ENCODE results near the gene NOP56. TPM values are rescaled to one million over a fixed set of nuclear protein-coding genes. Genes with fewer than 3 reads are reported as not detected.

Gene NOP56
- total RNA-seq, 2 donors from 2014 or later = 386 to 432 TPM

DNA sequence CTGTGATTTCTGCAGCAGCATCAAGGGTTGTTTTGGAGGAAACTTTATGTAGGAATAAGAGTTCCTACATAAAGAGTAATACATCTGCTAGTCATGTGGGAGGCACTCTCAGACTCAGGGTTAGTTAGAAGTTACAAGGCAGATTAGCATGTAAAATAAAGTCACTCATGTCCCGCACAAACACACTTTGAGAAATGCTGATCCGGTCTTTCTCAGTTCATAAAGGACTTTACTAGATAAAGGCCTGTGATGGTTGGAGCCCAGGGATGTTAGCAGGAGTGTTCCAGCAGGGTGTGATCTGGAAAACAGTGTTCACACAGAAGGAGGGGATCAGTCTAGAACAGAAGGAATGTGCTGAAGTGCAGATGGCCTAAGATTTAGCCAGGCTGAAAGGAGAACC lies 33.1 kb upstream of the NOP56 start:
- Mint-ChIP-seq H3K27me3 (ENCODE audit: insufficient read depth) (peaks cover 48% of the 10 kb centered on the region), H3K4me1 (no peaks in the 10 kb centered on the region), H3K4me3 (no peak overlapping the region), H3K27ac (no peak overlapping the region), H3K9me3 (peaks cover 3% of the 10 kb centered on the region), H3K36me3 (ENCODE audit: low read depth) (no peaks in the 10 kb centered on the region)
- Histone ChIP-seq H3K9ac (ENCODE audit: extremely low read depth, low read length, poor library complexity, severe bottlenecking) (no peak overlapping the region), H3K9me3 (ENCODE audit: control insufficient read depth, low read length) (peaks cover 9% of the 10 kb centered on the region), H3K27ac (ENCODE audit: low read depth, low read length) (no peak overlapping the region), H3K36me3 (ENCODE audit: control insufficient read depth, insufficient read depth, low read length) (no peaks in the 10 kb centered on the region), H3K4me1 (ENCODE audit: control insufficient read depth, insufficient read depth, low read length) (no peaks in the 10 kb centered on the region), H3K27me3 (ENCODE audit: control insufficient read depth, insufficient read depth, low read length, poor library complexity, severe bottlenecking) (no peaks in the 10 kb centered on the region), H3K4me3 (ENCODE audit: low read length) (no peak overlapping the region)
- TF ChIP-seq, protein P1, sequence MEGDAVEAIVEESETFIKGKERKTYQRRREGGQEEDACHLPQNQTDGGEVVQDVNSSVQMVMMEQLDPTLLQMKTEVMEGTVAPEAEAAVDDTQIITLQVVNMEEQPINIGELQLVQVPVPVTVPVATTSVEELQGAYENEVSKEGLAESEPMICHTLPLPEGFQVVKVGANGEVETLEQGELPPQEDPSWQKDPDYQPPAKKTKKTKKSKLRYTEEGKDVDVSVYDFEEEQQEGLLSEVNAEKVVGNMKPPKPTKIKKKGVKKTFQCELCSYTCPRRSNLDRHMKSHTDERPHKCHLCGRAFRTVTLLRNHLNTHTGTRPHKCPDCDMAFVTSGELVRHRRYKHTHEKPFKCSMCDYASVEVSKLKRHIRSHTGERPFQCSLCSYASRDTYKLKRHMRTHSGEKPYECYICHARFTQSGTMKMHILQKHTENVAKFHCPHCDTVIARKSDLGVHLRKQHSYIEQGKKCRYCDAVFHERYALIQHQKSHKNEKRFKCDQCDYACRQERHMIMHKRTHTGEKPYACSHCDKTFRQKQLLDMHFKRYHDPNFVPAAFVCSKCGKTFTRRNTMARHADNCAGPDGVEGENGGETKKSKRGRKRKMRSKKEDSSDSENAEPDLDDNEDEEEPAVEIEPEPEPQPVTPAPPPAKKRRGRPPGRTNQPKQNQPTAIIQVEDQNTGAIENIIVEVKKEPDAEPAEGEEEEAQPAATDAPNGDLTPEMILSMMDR (conservative IDR thresholded peaks at IDR 0.05) = no peak
- WGBS, 2 experiments (ENCODE audit: insufficient coverage in 1 of 2, insufficient read length in 1 of 2) = 78 to 79% methylated on average over 2 of the region's 2 CpGs
- no peak for DNase-seq

DNA sequence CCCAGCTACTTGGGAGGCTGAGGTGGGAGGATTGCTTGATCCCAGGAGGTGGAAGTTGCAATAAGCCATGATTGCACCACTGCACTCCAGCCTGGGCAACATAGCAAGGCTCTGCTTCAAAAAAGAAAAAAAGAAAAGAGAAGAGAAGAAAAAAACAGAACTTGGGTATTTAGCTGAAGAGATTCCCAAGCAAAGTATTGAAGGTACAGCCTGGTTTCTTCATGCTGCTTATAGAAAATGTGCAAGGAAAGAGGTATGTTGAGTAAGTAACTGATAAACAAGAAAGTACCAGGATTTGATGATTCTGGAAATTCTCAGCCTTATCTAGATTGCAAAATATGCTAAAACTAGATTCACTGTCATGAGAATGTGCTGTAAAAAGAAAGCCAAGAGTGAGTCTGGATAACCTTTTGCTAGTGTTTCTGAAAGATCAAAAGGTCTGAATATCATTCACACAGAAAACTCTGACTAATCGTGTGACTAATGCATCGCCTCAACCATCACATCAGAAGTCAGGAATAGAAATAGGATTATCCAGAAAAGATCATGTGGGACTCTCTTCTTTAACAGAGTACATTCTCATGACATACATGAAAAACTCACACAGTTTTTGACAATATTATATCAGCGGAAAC lies 32.4 kb upstream of the NOP56 start:
- DNase-seq = no peak
- Histone ChIP-seq H3K4me3 (ENCODE audit: low read length) (no peak overlapping the region), H3K9me3 (ENCODE audit: control insufficient read depth, low read length) (peaks cover 9% of the 10 kb centered on the region), H3K9ac (ENCODE audit: extremely low read depth, low read length, poor library complexity, severe bottlenecking) (no peak overlapping the region), H3K27me3 (ENCODE audit: control insufficient read depth, insufficient read depth, low read length, poor library complexity, severe bottlenecking) (no peaks in the 10 kb centered on the region), H3K4me1 (ENCODE audit: control insufficient read depth, insufficient read depth, low read length) (no peaks in the 10 kb centered on the region), H3K27ac (ENCODE audit: low read depth, low read length) (no peak overlapping the region), H3K36me3 (ENCODE audit: control insufficient read depth, insufficient read depth, low read length) (no peaks in the 10 kb centered on the region)
- peaks cover 52% of the 10 kb centered on the region for H3K27me3 Mint-ChIP-seq (ENCODE audit: insufficient read depth)
- WGBS, 2 experiments (ENCODE audit: insufficient coverage in 1 of 2, insufficient read length in 1 of 2) = 91 to 96% methylated on average over 3 of the region's 3 CpGs
- TF ChIP-seq, protein P1 (conservative IDR thresholded peaks at IDR 0.05) = no peak
- no peaks in the 10 kb centered on the region for H3K36me3 Mint-ChIP-seq (ENCODE audit: low read depth)
- no peak overlapping the region for H3K4me3 Mint-ChIP-seq
- H3K4me1 Mint-ChIP-seq = no peaks in the 10 kb centered on the region
- H3K9me3 Mint-ChIP-seq = peaks cover 3% of the 10 kb centered on the region
- H3K27ac Mint-ChIP-seq = no peak overlapping the region

DNA sequence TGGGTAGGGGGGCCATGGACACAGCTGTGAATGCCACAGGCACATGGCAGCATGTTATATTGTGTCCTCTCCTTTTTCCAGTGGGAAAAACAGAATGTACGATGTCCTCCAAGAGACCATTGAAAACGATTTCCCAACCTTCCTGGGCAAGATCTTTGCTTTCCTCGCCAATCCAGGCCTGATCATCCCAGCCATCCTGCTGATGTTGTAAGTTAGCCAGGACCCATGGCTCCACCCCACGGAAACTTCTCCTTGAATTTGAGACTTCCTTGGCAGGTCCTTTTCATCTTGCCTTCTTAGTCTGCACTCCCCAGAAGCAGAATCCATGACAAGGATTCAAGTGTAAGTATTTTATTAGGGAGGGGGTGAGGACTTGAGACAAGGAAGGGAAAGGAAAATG lies 28.2 kb upstream of the NOP56 start:
- H3K27me3 Mint-ChIP-seq (ENCODE audit: insufficient read depth) = peaks cover 51% of the 10 kb centered on the region
- peaks cover 10% of the 10 kb centered on the region for H3K9me3 Mint-ChIP-seq
- Histone ChIP-seq H3K4me1 (ENCODE audit: control insufficient read depth, insufficient read depth, low read length) (no peaks in the 10 kb centered on the region), H3K27ac (ENCODE audit: low read depth, low read length) (no peak overlapping the region), H3K9me3 (ENCODE audit: control insufficient read depth, low read length) (peaks cover 15% of the 10 kb centered on the region), H3K27me3 (ENCODE audit: control insufficient read depth, insufficient read depth, low read length, poor library complexity, severe bottlenecking) (no peaks in the 10 kb centered on the region), H3K36me3 (ENCODE audit: control insufficient read depth, insufficient read depth, low read length) (no peaks in the 10 kb centered on the region), H3K9ac (ENCODE audit: extremely low read depth, low read length, poor library complexity, severe bottlenecking) (no peak overlapping the region), H3K4me3 (ENCODE audit: low read length) (no peak overlapping the region)
- no peak overlapping the region for H3K27ac Mint-ChIP-seq
- no peak for DNase-seq
- H3K4me1 Mint-ChIP-seq = no peaks in the 10 kb centered on the region
- H3K36me3 Mint-ChIP-seq (ENCODE audit: low read depth) = no peaks in the 10 kb centered on the region
- 84 to 89% methylated on average over 4 of the region's 4 CpGs for WGBS, 2 experiments (ENCODE audit: insufficient coverage in 1 of 2, insufficient read length in 1 of 2)
- TF ChIP-seq, protein P1 (conservative IDR thresholded peaks at IDR 0.05) = no peak
- H3K4me3 Mint-ChIP-seq = no peak overlapping the region
